GM23338 (cell line): ENCODE results near the gene SFRP2. TPM values are rescaled to one million over a fixed set of nuclear protein-coding genes. Genes with fewer than 3 reads are reported as not detected.

Experiments used
- ATAC-seq: fragments of 200-7000 bp; cut with Tn5 transposase; 3 replicates; pipeline ENCODE4 v1.9.1; 2020
- DNase-seq: peaks from one replicate; pipeline ENCODE4 v3.0.0-alpha.2; 2015; ENCODE audit warnings: low spot score
- H2AFZ ChIP-seq: fragments of 200-600 bp; sonication (generic); 2 replicates; pipeline ENCODE4 v1.8.0; 2016; ENCODE audit warnings: antibody characterized with exemption, mild to moderate bottlenecking, moderate library complexity
- H3F3A ChIP-seq: fragments of 200-600 bp; sonication (generic); replicated peaks from 2 replicates; pipeline ENCODE4 v1.8.0; 2017; ENCODE audit warnings: antibody characterized with exemption, mixed run types, low read depth
- H3K27ac ChIP-seq: fragments of 200-600 bp; sonication (generic); 2 replicates; pipeline ENCODE4 v1.6.1; 2016; ENCODE audit warnings: low read depth
- H3K27me3 ChIP-seq: fragments of 200-600 bp; sonication (generic); 2 replicates; pipeline ENCODE4 v1.8.0; 2016; ENCODE audit warnings: mild to moderate bottlenecking, mixed run types, moderate library complexity; ENCODE audit not compliant: insufficient read depth
- H3K36me3 ChIP-seq: fragments of 200-600 bp; sonication (generic); 2 replicates; pipeline ENCODE4 v1.8.0; 2016; ENCODE audit warnings: mild to moderate bottlenecking; ENCODE audit not compliant: insufficient read depth
- H3K4me1 ChIP-seq: fragments of 200-600 bp; sonication (generic); 2 replicates; pipeline ENCODE4 v1.8.0; 2016; ENCODE audit warnings: mild to moderate bottlenecking, moderate library complexity; ENCODE audit not compliant: insufficient read depth
- H3K4me2 ChIP-seq: fragments of 200-600 bp; sonication (generic); 2 replicates; pipeline ENCODE4 v1.7.1; 2017; ENCODE audit warnings: mixed run types
- H3K4me3 ChIP-seq: fragments of 200-600 bp; sonication (generic); 2 replicates; pipeline ENCODE4 v1.6.1; 2016; ENCODE audit warnings: mixed run types
- H3K79me2 ChIP-seq: fragments of 200-600 bp; sonication (generic); replicated peaks from 2 replicates; pipeline ENCODE4 v1.8.0; 2017; ENCODE audit warnings: mild to moderate bottlenecking; ENCODE audit not compliant: insufficient read depth
- H3K9me2 ChIP-seq: fragments of 200-600 bp; sonication (generic); 2 replicates; pipeline ENCODE4 v1.8.0; 2017; ENCODE audit not compliant: insufficient read depth
- H4K20me1 ChIP-seq: fragments of 200-600 bp; sonication (generic); replicated peaks from 2 replicates; pipeline ENCODE4 v1.8.0; 2017; ENCODE audit warnings: mild to moderate bottlenecking; ENCODE audit not compliant: insufficient read depth
- H3K27ac Mint-ChIP-seq: 2 replicates; pipeline ENCODE4 v1.8.0; 2020; ENCODE audit warnings: inconsistent platforms, mild to moderate bottlenecking, moderate library complexity, mixed read lengths
- H3K27me3 Mint-ChIP-seq: 3 replicates; pipeline ENCODE4 v1.8.0; 2022; ENCODE audit warnings: low read depth, mild to moderate bottlenecking, moderate library complexity, mixed read lengths, inconsistent platforms; ENCODE audit not compliant: insufficient read depth, poor library complexity
- H3K36me3 Mint-ChIP-seq: 3 replicates; pipeline ENCODE4 v1.8.0; 2021; ENCODE audit warnings: low read depth, mild to moderate bottlenecking, inconsistent platforms, moderate library complexity, mixed read lengths
- H3K4me1 Mint-ChIP-seq: 3 replicates; pipeline ENCODE4 v1.8.0; 2020; ENCODE audit warnings: mild to moderate bottlenecking, inconsistent platforms, mixed read lengths
- H3K4me3 Mint-ChIP-seq: 3 replicates; pipeline ENCODE4 v1.8.0; 2021; ENCODE audit warnings: moderate library complexity, mild to moderate bottlenecking, inconsistent platforms, mixed read lengths
- H3K9me3 Mint-ChIP-seq: 3 replicates; pipeline ENCODE4 v1.8.0; 2020; ENCODE audit warnings: moderate library complexity, mild to moderate bottlenecking, inconsistent platforms, mixed read lengths
- CREB1 ChIP-seq: fragments of 250-450 bp; sonication (Bioruptor Pico); IDR thresholded peaks from 2 replicates; pipeline ENCODE4 v1.5.0; 2020; ENCODE audit warnings: low read depth, mild to moderate bottlenecking, moderate library complexity
- ETS1 ChIP-seq: IDR thresholded peaks from 2 replicates; pipeline ENCODE4 v1.6.1; 2016; ENCODE audit warnings: antibody characterized with exemption
- EZH2 ChIP-seq: fragments of 200-600 bp; sonication (generic); IDR thresholded peaks from one replicate; pipeline ENCODE4 v1.8.0; 2017; ENCODE audit warnings: antibody characterized with exemption, mild to moderate bottlenecking, low read depth; ENCODE audit not compliant: unreplicated experiment
- EZH2phosphoT487 ChIP-seq: fragments of 200-600 bp; sonication (generic); IDR thresholded peaks from one replicate; pipeline ENCODE4 v1.8.1; 2018; ENCODE audit warnings: antibody characterized with exemption; ENCODE audit not compliant: unreplicated experiment
- JUNB ChIP-seq: IDR thresholded peaks from one replicate; pipeline ENCODE4 v1.6.1; 2016; ENCODE audit warnings: antibody characterized with exemption; ENCODE audit not compliant: unreplicated experiment
- NANOG ChIP-seq: IDR thresholded peaks from 2 replicates; pipeline ENCODE4 v1.6.1; 2016; ENCODE audit warnings: antibody characterized with exemption, borderline replicate concordance
- POLR2AphosphoS5 ChIP-seq: IDR thresholded peaks from 2 replicates; pipeline ENCODE4 v1.6.1; 2016; ENCODE audit warnings: antibody characterized with exemption, low read depth
- STAT1 ChIP-seq: IDR thresholded peaks from one replicate; pipeline ENCODE4 v1.6.1; 2016; ENCODE audit warnings: antibody characterized with exemption; ENCODE audit not compliant: unreplicated experiment
- ZNF114 ChIP-seq: fragments of 250-450 bp; sonication (Bioruptor Pico); IDR thresholded peaks from 2 replicates; pipeline ENCODE4 v1.5.0; 2020; ENCODE audit warnings: mild to moderate bottlenecking, moderate library complexity
- ZNF331 ChIP-seq: fragments of 250-450 bp; sonication (Bioruptor Pico); IDR thresholded peaks from 2 replicates; pipeline ENCODE4 v1.5.0; 2020; ENCODE audit warnings: low read depth, mild to moderate bottlenecking, moderate library complexity
- ZNF462 ChIP-seq: fragments of 250-450 bp; sonication (Bioruptor Pico); IDR thresholded peaks from 2 replicates; pipeline ENCODE4 v1.5.0; 2020; ENCODE audit warnings: mild to moderate bottlenecking, moderate library complexity
- polyA plus RNA-seq: library from polyadenylated mRNA; unstranded; fragments of >200 nt; fragmentation: Nextera tagmentation; extraction: Ambion mirVana; gene quantifications from 2 replicates; pipeline ENCODE4 v1.2.1, GENCODE V29; 2016
- total RNA-seq: library from RNA; depleted of rRNA; stranded (reverse); fragments of >200 nt; shearing (Covaris generic); gene quantifications from 2 replicates; pipeline ENCODE4 v1.2.3, GENCODE V29; 2014
- TF ChIP-seq, protein P1 (sequence below): IDR thresholded peaks from one replicate; pipeline ENCODE4 v1.6.1; 2018; ENCODE audit warnings: antibody characterized with exemption; ENCODE audit not compliant: unreplicated experiment
- TF ChIP-seq, protein P2 (sequence below), 2 experiments: fragments of 200-600 bp in 1 of 2; sonication (generic) in 1 of 2; conservative IDR thresholded peaks; 2 replicates each; pipeline versions ENCODE4 v1.5.1 to v1.6.1; 2016 to 2017; ENCODE audit warnings: antibody characterized with exemption in 2 of 2, low read depth in 2 of 2, mild to moderate bottlenecking in 2 of 2, moderate library complexity in 1 of 2

The SFRP2 gene
- total and polyA plus RNA-seq, 2 experiments from 2014 or later: 219 to 286 TPM

- H2AFZ ChIP-seq: no peak overlapping the region
- no peak overlapping the region for H3K27ac Mint-ChIP-seq
These were observed 5.1 kb upstream of the SFRP2 start for GRCh38 chr4:153794006-153794405.

More at GRCh38 chr4:153794006-153794405, 5.1 kb upstream of the SFRP2 start:
- peak overlapping the region; percentile 99; the same call in 1 of the 3 replicates for H3K4me3 Mint-ChIP-seq
- Histone ChIP-seq H3K27ac (no peak overlapping the region), H3K79me2 (no peaks in the 10 kb centered on the region), H3K27me3 (peaks cover 8% of the 10 kb centered on the region), H3F3A (peaks cover 16% of the 10 kb centered on the region; the same call in 1 of the 2 replicates), H3K9me2 (no peaks in the 10 kb centered on the region), H3K36me3 (no peaks in the 10 kb centered on the region), H4K20me1 (no peaks in the 10 kb centered on the region), H3K4me1 (peaks cover 28% of the 10 kb centered on the region), H3K4me2 (0 out of 2 replicates have a peak overlapping the region, but pooled peaks have one; percentile 79), H3K4me3 (no peak overlapping the region)
- H3K36me3 Mint-ChIP-seq: no peaks in the 10 kb centered on the region
- no peaks in the 10 kb centered on the region for H3K9me3 Mint-ChIP-seq
- DNase-seq: no peak
- TF ChIP-seq EZH2 (no peak), NANOG (no peak), JUNB (no peak), STAT1 (no peak), ETS1 (no peak), EZH2phosphoT487 (no peak), ZNF462 (CRISPR knock-in tag) (no peak), ZNF114 (CRISPR knock-in tag) (no peak), ZNF331 (CRISPR knock-in tag) (no peak), CREB1 (CRISPR knock-in tag) (no peak), POLR2AphosphoS5 (no peak)
- TF ChIP-seq, protein P1, sequence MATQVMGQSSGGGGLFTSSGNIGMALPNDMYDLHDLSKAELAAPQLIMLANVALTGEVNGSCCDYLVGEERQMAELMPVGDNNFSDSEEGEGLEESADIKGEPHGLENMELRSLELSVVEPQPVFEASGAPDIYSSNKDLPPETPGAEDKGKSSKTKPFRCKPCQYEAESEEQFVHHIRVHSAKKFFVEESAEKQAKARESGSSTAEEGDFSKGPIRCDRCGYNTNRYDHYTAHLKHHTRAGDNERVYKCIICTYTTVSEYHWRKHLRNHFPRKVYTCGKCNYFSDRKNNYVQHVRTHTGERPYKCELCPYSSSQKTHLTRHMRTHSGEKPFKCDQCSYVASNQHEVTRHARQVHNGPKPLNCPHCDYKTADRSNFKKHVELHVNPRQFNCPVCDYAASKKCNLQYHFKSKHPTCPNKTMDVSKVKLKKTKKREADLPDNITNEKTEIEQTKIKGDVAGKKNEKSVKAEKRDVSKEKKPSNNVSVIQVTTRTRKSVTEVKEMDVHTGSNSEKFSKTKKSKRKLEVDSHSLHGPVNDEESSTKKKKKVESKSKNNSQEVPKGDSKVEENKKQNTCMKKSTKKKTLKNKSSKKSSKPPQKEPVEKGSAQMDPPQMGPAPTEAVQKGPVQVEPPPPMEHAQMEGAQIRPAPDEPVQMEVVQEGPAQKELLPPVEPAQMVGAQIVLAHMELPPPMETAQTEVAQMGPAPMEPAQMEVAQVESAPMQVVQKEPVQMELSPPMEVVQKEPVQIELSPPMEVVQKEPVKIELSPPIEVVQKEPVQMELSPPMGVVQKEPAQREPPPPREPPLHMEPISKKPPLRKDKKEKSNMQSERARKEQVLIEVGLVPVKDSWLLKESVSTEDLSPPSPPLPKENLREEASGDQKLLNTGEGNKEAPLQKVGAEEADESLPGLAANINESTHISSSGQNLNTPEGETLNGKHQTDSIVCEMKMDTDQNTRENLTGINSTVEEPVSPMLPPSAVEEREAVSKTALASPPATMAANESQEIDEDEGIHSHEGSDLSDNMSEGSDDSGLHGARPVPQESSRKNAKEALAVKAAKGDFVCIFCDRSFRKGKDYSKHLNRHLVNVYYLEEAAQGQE: no peak
- TF ChIP-seq, protein P2, sequence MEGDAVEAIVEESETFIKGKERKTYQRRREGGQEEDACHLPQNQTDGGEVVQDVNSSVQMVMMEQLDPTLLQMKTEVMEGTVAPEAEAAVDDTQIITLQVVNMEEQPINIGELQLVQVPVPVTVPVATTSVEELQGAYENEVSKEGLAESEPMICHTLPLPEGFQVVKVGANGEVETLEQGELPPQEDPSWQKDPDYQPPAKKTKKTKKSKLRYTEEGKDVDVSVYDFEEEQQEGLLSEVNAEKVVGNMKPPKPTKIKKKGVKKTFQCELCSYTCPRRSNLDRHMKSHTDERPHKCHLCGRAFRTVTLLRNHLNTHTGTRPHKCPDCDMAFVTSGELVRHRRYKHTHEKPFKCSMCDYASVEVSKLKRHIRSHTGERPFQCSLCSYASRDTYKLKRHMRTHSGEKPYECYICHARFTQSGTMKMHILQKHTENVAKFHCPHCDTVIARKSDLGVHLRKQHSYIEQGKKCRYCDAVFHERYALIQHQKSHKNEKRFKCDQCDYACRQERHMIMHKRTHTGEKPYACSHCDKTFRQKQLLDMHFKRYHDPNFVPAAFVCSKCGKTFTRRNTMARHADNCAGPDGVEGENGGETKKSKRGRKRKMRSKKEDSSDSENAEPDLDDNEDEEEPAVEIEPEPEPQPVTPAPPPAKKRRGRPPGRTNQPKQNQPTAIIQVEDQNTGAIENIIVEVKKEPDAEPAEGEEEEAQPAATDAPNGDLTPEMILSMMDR (conservative IDR thresholded peaks at IDR 0.05; ENCODE audit: low read depth in 2 of 2): no peak
- ATAC-seq: no peak
- peaks cover 43% of the 10 kb centered on the region for H3K4me1 Mint-ChIP-seq
- peaks cover 32% of the 10 kb centered on the region for H3K27me3 Mint-ChIP-seq
